ENCODE results near the gene GUK1. TPM values are rescaled to one million over a fixed set of nuclear protein-coding genes. Genes with fewer than 3 reads are reported as not detected.

Gene GUK1
- polyA plus RNA-seq, 1 donor from 2014 or later: 502 TPM

- Histone ChIP-seq H3K79me2 (replicated peaks; ENCODE audit: insufficient read depth, low read length) (no peaks in the 10 kb centered on the region), H2AFZ (ENCODE audit: low read depth, low read length) (no peak overlapping the region), H3K27me3 (ENCODE audit: insufficient read depth, low read depth, low read length) (no peaks in the 10 kb centered on the region), H3K27ac (ENCODE audit: low read length) (no peak overlapping the region), H3K4me3 (ENCODE audit: low read length) (no peak overlapping the region), H4K20me1 (ENCODE audit: insufficient read depth) (no peaks in the 10 kb centered on the region), H3F3A (ENCODE audit: insufficient read depth, low read length, poor library complexity, severe bottlenecking) (no peaks in the 10 kb centered on the region), H3K9ac (ENCODE audit: low read length) (no peak overlapping the region), H3K9me2 (ENCODE audit: insufficient read depth, low read length) (no peaks in the 10 kb centered on the region), H3K4me2 (ENCODE audit: low read length) (no peak overlapping the region), H3K36me3 (ENCODE audit: insufficient read depth, low read length) (no peaks in the 10 kb centered on the region), H3K9me3 (ENCODE audit: low read length) (peaks cover 4% of the 10 kb centered on the region)
- TF ChIP-seq, protein P1, sequence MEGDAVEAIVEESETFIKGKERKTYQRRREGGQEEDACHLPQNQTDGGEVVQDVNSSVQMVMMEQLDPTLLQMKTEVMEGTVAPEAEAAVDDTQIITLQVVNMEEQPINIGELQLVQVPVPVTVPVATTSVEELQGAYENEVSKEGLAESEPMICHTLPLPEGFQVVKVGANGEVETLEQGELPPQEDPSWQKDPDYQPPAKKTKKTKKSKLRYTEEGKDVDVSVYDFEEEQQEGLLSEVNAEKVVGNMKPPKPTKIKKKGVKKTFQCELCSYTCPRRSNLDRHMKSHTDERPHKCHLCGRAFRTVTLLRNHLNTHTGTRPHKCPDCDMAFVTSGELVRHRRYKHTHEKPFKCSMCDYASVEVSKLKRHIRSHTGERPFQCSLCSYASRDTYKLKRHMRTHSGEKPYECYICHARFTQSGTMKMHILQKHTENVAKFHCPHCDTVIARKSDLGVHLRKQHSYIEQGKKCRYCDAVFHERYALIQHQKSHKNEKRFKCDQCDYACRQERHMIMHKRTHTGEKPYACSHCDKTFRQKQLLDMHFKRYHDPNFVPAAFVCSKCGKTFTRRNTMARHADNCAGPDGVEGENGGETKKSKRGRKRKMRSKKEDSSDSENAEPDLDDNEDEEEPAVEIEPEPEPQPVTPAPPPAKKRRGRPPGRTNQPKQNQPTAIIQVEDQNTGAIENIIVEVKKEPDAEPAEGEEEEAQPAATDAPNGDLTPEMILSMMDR (IDR thresholded peaks at IDR 0.05; ENCODE audit: poor library complexity, severe bottlenecking): no peak
- no peak for TF ChIP-seq MXI1 (conservative IDR thresholded peaks at IDR 0.05; ENCODE audit: poor library complexity, severe bottlenecking)
- no peak for TF ChIP-seq SMC3 (conservative IDR thresholded peaks at IDR 0.05; ENCODE audit: poor library complexity)
- TF ChIP-seq RAD21 (conservative IDR thresholded peaks at IDR 0.05): no peak
- no peak for TF ChIP-seq POLR2AphosphoS5 (IDR thresholded peaks at IDR 0.05)
- TF ChIP-seq, protein P2, sequence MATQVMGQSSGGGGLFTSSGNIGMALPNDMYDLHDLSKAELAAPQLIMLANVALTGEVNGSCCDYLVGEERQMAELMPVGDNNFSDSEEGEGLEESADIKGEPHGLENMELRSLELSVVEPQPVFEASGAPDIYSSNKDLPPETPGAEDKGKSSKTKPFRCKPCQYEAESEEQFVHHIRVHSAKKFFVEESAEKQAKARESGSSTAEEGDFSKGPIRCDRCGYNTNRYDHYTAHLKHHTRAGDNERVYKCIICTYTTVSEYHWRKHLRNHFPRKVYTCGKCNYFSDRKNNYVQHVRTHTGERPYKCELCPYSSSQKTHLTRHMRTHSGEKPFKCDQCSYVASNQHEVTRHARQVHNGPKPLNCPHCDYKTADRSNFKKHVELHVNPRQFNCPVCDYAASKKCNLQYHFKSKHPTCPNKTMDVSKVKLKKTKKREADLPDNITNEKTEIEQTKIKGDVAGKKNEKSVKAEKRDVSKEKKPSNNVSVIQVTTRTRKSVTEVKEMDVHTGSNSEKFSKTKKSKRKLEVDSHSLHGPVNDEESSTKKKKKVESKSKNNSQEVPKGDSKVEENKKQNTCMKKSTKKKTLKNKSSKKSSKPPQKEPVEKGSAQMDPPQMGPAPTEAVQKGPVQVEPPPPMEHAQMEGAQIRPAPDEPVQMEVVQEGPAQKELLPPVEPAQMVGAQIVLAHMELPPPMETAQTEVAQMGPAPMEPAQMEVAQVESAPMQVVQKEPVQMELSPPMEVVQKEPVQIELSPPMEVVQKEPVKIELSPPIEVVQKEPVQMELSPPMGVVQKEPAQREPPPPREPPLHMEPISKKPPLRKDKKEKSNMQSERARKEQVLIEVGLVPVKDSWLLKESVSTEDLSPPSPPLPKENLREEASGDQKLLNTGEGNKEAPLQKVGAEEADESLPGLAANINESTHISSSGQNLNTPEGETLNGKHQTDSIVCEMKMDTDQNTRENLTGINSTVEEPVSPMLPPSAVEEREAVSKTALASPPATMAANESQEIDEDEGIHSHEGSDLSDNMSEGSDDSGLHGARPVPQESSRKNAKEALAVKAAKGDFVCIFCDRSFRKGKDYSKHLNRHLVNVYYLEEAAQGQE (IDR thresholded peaks at IDR 0.05; ENCODE audit: borderline replicate concordance): no peak
- no peak for TF ChIP-seq TAF1 (IDR thresholded peaks at IDR 0.05; ENCODE audit: low read depth)
- no peak for TF ChIP-seq EZH2 (IDR thresholded peaks at IDR 0.05; ENCODE audit: borderline replicate concordance, insufficient read depth, low read length, poor library complexity, severe bottlenecking)
- TF ChIP-seq EP300 (conservative IDR thresholded peaks at IDR 0.05; ENCODE audit: poor library complexity, severe bottlenecking): no peak
These were observed 55.1 kb downstream of the GUK1 start for GRCh38 chr1:228194921-228195812.

- no peaks in the 10 kb centered on the region for H4K20me1 ChIP-seq (ENCODE audit: insufficient read depth)
- no peaks in the 10 kb centered on the region for H3K27me3 ChIP-seq (ENCODE audit: insufficient read depth, low read depth, low read length)
- H3F3A ChIP-seq (ENCODE audit: insufficient read depth, low read length, poor library complexity, severe bottlenecking): no peaks in the 10 kb centered on the region
- no peak overlapping the region for H3K4me3 ChIP-seq (ENCODE audit: low read length)
- no peak overlapping the region for H2AFZ ChIP-seq (ENCODE audit: low read depth, low read length)
- no peaks in the 10 kb centered on the region for H3K36me3 ChIP-seq (ENCODE audit: insufficient read depth, low read length)
- H3K79me2 ChIP-seq (replicated peaks; ENCODE audit: insufficient read depth, low read length): no peaks in the 10 kb centered on the region
- TF ChIP-seq EP300 (conservative IDR thresholded peaks at IDR 0.05; ENCODE audit: poor library complexity, severe bottlenecking) (no peak), RAD21 (conservative IDR thresholded peaks at IDR 0.05) (no peak), TAF1 (IDR thresholded peaks at IDR 0.05; ENCODE audit: low read depth) (no peak), EZH2 (IDR thresholded peaks at IDR 0.05; ENCODE audit: borderline replicate concordance, insufficient read depth, low read length, poor library complexity, severe bottlenecking) (no peak), SMC3 (conservative IDR thresholded peaks at IDR 0.05; ENCODE audit: poor library complexity) (no peak), MXI1 (conservative IDR thresholded peaks at IDR 0.05; ENCODE audit: poor library complexity, severe bottlenecking) (no peak), POLR2AphosphoS5 (IDR thresholded peaks at IDR 0.05) (no peak)
- TF ChIP-seq, protein P1 (IDR thresholded peaks at IDR 0.05; ENCODE audit: poor library complexity, severe bottlenecking): no peak
- TF ChIP-seq, protein P2 (IDR thresholded peaks at IDR 0.05; ENCODE audit: borderline replicate concordance): no peak
- H3K9ac ChIP-seq (ENCODE audit: low read length): no peak overlapping the region
- no peak overlapping the region for H3K27ac ChIP-seq (ENCODE audit: low read length)
- peaks cover 4% of the 10 kb centered on the region for H3K9me3 ChIP-seq (ENCODE audit: low read length)
- no peaks in the 10 kb centered on the region for H3K9me2 ChIP-seq (ENCODE audit: insufficient read depth, low read length)
- H3K4me2 ChIP-seq (ENCODE audit: low read length): no peak overlapping the region
These were observed 57.6 kb downstream of the GUK1 start for GRCh38 chr1:228197555-228198147.
